ENCODE data around the gene ZNF808.
"Not testable (repeated sequence)": the region's sequence is repeated elsewhere in the genome, so short reads cannot be mapped to it uniquely, and the experiment has no call there.

ZNF808 gene
- total RNA-seq, result 22.0 to 49.9 reads per million in 2 donors

DNA sequence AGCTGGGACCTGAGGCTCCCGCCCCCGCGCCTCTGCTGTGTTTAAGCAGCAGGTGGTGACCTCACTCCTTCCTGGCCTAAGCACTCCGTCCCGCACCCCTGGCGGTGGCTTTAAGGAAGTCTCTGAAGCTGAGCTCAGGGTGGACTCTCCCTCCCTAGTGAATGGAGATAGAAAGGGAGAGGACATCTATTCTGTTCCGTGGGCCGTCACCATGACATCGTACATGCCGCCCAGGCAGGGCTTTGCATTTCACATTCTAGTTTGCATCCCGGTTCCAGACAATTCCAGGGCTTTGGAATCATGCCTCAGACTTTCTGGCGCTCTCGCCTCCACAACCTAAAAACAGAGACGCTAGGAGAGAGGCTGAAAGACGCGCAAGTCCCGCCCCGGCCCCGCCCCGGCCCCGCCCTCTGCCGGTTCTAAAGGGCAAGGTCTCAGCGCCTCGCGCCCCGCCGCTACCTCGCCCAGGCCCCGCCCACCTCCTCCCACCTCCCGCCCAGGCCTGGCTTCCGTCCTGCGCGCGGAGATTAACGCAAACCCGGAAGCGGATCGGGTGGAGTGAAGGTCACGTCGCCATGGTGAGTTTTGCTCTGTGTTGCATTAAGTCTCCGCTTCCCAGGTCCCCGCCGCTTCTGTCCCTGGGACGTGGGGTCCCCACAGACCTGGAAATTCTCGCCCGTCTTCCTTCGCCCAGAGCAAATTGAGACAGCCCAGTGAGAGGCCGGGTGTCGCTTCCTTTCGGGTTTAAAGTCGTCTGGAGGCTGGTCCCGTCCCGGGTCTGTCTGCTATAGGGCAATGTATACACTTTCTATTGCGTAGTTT is at the start of gene ZNF808:
ZNF808 (plus strand) TSS at position 535 of the 822 bp plus-strand sequence. CDS start 15,617 bp downstream, outside the sequence.
- DNase-seq, result peak; percentile 99

DNA sequence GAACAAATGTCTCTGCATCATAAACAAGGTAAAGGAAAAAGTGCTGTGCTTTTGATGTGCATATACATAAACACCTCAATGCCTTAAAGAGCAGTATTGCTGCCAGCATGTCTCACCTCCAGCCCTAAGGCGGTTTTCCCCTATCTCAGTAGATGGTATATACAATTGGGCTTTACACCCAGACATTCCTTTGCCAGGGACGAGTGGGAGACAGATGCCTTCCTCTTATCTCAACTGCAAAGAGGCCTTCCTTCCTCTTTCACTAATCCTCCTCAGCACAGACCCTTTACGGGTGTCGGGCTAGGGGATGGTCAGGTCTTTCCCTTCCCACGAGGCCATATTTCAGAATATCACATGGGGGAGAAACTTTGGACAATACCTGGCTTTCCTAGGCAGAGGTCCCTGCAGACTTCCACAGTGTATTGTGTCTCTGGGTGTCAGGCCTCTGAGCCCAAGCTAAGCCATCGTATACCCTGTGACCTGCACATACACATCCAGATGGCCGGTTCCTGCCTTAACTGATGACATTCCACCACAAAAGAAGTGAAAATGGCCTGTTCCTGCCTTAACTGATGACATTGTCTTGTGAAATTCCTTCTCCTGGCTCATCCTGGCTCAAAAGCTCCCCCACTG is 43.2 kb upstream of the ZNF808 start:
- DNase-seq, result not testable (repeated sequence)

DNA sequence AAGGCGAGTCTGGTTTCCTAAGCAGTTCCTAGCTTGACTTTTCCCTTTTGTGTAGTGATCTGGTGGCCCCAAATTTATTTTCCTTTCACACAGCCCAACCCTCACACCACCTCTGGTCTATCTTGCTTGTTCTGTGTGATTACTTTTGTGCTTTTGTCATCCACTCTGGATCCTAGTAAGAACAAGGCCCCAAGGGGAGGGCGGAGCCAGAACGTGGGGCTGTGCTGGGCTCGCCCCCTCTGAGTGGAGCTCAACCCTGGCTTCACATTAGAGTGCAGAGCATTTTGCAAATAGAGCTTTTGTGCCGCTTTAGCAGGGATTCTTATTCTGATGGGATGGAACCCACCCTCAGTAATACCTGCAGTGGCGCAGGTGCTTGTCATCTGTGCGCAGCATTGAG is 42.4 kb upstream of the ZNF808 start:
- not testable (repeated sequence) for DNase-seq

DNA sequence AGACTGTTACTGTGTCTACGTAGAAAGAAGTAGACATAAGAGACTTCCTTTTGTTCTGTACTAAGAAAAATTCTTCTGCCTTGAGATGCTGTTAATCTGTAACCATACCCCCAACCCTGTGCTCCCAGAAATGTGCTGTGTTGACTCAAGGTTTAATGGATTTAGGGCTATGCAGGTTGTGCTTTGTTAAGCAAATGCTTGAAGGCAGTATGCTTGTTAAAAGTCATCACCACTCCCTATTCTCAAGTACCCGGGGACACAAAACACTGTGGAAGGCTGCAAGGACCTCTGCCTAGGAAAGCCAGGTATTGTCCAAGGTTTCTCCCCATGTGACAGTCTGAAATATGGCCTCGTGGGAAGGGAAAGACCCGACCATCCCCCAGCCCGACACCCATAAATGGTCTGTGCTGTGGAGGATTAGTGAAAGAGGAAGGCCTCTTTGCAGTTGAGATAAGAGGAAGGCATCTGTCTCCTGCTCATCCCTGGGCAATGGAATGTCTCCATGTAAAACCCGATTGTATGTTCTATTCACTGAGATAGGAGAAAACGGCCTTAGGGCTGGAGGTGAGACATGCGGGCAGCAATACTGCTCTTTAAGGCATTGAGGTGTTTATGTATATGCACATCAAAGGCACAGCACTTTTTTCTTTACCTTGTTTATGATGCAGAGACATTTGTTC is 41.8 kb upstream of the ZNF808 start:
- DNase-seq, result not testable (repeated sequence)

DNA sequence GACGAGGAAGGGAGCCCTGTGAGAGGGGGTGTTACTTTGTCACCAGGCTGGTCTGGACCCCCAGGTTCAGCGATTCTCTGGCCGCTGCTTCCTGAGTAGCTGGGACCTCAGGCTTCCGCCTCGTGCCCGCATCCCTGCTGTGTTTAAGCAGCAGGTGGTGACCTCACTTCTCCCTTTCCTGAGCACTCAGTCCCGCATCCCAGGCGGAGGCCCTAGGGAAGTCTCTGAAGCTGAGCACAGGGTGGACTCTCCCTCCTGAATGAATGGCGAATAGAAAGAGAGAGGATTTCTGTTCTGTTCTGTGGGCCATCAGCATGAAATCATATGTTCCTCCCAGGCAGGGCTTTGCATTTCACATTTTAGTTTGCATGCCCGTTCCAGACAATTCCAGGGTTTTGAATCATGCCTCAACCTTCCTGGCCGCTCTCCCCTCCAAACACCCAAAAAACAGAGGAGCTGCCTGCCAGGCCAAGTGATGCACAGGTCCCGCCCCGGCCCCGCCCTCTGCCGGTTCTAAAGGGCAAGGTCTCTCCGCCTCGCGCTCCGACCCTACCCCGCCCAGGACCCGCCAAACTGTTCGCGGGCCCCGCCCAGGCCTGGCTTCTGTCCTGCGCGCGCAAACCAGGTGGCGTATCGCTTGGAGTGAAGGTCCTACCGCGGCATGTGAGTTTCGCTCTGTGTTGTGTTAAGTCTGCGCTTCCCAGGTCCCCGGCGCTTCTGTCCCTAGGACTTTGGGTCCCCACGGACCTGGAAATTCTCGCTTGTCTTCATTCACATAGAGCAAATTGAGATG is 35.1 kb upstream of the ZNF808 start:
- no peak for DNase-seq

DNA sequence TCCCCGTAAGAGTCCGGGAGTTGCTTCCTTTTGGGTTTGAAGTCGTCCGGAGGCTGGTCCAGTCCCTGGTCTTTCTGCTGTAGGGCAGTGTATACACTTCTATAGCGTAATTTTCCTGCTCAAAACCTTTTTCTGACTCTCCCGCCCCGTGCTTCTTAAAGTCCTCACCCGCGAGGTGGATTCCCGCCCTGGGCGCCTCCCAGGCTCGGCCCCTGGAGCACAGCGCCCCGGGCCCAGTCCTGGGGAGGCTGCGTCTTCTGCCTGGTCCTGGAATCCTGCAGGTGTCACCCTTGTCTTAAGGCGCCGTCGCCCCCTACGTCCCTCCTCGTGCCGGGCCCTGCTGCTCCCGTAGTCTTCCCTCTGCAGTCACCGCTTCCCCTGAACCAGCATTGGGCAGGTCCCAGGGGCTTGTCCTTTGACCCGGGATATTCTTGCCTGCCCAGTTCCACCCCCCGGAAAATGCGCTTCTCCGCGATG is 34.4 kb upstream of the ZNF808 start:
- DNase-seq, result no peak

DNA sequence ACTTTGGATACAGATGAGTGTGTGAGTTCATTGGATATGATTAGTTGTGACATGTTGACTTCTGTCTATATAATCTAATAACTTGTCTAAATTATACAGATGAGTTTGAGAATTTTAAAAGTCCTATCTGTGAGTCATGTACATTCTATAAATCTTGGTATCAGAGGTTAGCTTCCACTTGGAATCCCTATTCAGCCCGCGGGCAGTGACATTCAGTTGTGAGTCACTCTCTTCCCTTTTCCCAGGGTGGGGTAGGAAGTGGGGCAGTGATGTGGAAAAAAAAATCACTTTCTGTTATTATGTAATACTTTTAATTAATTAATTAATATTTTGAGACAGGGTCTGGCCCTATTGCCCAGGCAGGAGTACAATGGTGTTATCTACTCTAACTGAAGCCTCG is 33.0 kb upstream of the ZNF808 start:
- DNase-seq, result no peak

DNA sequence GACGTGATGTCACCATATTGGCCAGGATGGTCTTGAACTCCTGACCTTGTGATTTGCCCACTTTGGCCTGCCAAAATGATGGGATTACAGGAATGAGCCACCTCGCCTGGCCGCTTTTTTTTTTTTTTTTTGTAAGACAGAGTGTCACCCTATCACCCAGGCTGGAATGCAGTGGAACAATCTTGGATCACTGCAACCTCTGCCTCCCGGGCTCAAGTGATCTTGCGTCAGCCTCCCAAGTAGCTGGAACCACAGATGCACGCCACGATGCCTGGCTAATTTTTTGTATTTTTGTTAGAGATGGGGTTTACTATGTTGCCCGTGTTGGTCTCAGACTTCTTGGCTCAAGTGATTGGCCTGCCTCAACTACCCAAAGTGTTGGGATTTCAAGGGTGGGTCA is 28.9 kb upstream of the ZNF808 start:
- DNase-seq, result no peak

DNA sequence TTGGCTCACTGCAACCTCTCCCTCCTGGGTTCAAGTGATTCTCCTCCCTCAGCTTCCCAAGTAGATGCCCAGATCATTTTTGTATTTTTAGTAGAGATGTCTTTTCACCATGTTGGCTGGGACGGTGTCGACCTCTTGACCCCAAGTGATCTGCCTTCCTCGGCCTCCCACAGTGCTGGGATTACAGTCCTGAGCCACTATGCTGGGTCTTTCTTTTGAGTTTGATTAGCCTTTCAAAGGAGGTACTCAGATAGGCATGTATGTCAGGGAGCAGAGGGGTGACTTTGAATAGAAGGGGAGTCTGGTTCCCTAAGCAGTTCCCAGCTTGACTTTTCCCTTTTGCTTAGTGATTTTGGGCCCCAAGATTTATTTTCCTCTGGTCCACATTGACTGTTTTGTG is 27.0 kb upstream of the ZNF808 start:
- DNase-seq, result not testable (repeated sequence)

DNA sequence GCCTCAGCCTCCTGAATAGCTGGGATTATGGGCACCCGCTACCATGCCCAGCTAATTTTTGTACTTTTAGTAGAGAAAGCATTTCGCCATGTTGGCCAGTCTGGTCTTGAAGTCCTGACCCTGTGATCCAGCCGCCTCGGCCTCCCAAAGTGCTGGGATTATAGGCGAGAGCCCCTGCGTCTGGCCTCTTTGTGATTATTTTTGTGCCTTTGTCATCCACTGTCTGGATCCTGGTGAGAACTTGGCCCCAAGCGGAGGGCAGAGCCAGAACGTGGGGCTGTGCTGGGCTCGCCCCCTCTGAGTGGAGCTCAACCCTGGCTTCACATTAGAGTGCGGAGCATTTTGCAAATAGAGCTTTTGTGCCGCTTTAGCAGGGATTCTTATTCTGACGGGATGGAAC is 26.5 kb upstream of the ZNF808 start:
- not testable (repeated sequence) for DNase-seq

DNA sequence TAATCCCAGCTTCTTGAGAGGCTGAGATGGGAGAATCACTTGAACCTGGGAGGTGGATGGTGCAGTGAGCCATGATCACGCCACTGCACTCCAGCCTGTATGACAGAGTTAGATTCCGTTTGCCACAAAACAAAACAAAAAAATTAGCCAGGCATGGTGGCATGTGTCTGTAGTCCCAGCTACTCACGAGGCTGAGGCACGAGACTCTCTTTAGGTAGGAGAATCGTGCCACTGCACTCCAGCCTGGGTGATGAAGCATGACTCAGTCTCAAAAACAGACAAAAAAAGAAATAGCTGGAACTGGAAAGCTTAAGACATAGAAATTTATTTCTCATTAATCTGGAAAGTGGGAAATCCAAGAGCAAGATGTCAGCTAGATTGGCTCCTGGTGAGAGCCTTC is 20.2 kb upstream of the ZNF808 start:
- no peak for DNase-seq

DNA sequence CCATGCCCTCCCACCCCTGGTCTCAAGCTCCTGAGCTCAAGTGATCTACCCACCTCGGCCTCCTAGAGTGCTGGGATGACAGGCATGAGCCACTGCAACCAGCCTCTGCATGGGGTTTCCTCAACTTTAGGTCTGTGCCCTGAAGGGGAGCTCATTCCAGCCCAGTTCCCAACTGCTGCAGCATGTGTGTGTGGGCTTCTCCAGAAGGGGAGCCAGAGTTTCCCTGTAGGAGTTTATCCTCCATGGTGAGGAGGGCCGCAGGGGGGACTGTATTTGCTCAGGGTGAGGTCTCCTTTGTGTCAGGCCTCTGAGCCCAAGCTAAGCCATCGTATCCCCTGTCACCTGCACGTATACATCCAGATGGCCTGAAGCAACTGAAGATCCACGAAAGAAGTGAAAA is 11.3 kb upstream of the ZNF808 start:
- DNase-seq, result no peak

DNA sequence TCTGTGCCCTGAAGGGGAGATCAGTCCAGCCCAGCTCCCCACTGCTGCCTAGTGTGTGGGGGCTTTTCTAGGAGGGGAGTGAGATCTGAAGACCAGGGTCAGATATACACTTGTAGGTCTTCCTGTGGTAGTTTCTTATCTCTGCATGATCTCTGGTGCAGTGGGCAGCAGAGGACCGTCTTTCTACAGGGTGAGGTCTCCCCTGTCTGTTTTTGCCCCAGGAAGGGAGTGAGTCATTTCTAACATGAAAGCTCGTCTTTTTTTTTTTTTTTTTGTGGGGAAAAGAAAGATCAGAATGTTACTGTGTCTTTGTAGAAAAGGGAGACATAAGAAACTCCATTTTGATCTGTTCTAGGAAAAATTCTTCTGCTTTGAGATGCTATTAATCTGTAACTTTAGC is 8.8 kb upstream of the ZNF808 start:
- DNase-seq, result no peak

DNA sequence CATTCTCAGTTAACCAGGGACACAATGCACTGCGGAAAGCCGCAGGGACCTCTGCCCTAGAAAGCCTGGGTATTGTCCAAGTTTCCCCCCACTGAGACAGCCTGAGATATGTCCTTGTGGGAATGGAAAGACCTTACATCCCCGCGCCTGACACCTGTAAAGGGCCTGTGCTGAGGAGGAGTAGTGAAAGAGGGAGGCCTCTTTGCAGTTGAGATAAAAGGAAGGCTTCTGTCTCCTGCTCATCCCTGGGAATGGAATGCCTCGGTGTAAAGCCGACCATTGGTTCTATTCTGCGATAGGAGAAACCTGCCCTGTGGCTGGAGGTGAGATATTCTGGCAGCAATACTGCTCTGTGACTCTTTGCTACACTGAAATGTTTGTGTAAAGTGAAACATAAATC is 8.3 kb upstream of the ZNF808 start:
- DNase-seq, result not testable (repeated sequence)

DNA sequence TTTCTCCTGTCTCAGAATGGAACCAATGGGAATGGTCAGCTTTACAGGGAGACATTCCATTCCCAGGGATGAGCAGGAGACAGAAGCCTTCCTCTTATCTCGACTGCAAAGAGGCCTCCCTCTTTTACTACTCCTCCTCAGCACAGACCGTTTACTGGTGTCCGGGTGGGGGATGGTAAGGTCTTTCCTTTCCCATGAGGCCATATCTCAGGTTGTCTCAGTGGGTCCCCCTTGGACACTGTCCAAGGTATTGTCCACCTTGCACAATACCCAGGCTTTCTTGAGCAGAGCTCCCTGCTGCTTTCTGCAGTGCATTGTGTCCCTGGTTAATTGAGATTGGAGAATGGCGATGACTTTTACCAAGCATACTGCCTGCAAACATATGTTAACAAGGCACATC is 7.5 kb upstream of the ZNF808 start:
- no peak for DNase-seq

DNA sequence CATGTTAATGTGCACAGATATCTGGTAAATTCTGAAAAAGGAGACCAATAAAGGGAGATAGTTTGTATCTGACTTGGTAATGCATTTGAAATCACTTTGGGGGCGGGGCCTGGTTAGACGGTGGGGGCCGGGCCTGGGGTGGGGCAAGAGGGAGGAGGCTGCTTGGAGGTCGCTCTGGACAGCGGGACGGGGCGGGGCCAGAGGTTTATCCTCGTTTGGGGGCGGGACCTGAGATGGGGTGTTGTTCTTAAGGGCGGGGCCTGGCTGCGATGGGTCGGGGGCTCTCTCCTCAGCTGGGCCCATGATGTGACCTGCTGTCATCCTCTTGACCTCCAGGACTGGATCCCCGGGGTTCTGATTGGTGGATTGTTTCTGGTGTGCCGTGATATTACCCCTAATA is 4.9 kb upstream of the ZNF808 start:
- DNase-seq, result no peak

DNA sequence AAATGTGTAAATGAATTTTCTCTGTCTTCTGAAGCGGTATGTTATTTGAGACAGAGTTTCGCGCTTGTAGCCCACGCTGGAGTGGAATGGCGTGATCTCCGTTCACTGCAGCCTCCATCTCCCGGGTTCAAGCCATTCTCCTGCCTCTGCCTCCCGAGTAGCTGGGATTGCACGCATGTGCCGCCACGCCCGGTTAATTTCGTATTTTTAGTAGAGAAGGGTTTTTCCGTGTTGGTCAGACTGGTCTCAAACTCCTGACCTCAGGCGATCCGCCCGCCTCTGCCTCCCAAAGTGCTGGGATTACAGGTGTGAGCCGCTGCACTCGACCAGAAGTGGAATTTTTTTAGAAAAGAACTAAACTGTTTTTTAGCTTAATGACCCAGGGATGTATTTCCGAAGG is 3.4 kb upstream of the ZNF808 start:
- DNase-seq, result no peak

DNA sequence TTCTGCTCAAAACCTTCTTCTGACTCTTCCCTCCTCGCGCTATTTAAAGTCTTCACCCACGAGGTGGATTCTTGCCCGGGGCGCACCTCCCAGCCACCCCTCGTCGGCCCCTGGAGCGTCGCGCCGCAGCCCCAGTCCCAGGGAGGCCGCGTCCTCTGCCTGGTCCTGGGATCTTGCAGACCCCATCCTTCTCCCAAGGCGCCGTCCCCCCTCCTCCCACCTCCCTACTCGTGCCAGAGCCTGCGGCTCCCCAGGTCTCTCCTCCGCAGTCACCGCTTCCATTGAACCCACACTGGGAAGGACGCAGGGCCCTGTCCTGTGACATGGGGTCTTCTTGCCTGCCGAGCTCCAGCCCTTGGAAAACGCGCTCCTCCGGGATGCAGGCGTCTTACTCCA is 486 bp downstream of the ZNF808 start:
- DNase-seq, result peak; percentile 1

DNA sequence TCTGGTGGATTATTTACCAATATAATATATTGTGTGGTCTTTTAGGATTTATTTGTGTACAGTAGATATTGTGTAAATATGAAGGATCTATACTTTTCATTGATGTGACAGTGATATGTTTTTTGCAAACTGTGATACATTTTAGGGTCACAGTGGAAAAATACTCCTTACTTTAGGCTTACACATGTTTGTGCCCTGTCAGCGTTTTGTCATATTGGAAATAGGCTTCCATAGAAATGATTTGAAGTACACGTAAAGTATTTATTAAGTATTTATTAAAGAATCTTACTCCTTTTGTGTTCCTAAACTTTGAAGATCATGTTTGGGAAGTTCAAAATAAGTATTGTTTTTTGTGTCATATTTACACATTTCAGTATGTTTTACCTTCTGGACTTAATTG is 5.0 kb downstream of the ZNF808 start:
- no peak for DNase-seq

DNA sequence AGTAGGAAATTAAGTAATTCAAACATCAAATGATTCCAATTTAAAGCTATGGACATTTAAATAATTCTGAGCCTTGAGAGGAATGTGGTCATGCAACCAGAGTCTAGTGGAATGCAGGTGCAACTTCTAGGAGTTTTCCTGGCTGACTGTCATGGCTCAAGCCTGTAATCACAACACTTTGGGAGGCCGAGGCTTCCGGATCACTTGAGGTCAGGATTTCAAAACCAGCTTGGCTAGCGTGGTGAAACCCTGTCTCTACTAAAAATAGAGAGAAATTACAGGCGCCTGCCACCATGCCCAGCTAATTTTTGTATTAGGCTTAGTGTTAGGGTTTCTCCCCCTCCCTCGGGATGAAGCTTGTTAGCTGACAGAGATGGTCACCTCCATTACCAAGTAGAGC is 6.4 kb downstream of the ZNF808 start:
- no peak for DNase-seq

DNA sequence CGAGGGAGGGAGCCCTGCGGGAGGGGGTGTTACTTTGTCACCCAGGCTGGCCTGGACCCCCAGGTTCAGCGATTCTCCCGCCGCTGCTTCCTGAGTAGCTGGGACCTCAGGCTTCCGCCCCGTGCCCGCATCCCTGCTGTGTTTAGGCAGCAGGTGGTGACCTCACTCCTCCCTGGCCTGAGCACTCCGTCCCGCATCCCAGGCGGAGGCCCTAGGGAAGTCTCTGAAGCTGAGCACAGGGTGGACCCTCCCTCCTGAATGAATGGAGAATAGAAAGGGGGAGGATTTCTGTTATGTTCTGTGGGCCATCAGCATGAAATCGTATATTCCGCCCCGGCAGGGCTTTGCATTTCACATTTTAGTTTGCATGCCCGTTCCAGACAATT is 7.9 kb downstream of the ZNF808 start:
- DNase-seq, result peak; percentile 2

DNA sequence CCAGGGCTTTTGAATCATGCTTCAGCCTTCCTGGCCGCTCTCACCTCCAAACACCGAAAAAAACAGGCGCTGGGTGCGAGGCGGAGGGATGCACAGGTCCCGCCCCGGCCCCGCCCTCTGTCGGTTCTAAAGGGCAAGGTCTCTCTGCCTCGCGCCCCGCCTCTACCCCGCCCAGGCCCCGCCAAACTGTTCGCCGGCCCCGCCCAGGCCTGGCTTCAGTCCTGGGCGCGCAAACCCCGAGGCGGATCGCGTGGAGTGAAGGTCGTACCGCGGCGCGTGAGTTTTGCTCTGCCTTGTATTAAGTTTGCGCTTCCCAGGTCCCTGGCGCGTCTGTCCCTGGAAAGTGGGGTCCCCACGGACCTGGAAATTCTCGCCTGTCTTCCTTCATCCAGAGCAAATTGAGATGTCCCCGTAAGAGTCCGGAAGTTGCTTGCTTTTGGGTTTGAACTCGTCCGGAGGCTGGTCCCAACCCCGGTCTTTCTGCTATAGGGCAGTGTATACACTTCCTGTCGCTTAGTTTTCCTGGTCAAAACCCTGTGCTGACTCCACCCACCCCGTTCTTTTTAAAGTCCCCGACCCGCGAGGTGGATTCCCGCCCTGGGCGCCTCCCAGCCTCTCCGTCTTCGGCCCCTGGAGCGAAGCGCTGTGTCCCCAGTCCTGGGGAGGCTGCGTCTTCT is 8.4 kb downstream of the ZNF808 start:
- DNase-seq, result peak; percentile 87
